ENCODE measurements around the gene C1QTNF6. TPM values are rescaled to one million over a fixed set of nuclear protein-coding genes. Genes with fewer than 3 reads are reported as not detected.

Gene C1QTNF6
- total and polyA plus RNA-seq, 10 of the 15 experiments (the other 5 are each of a cell fraction or from before 2014, with no cell fraction given), result 0.16 to 4.1 (median 1.3) TPM

- peak; percentile 35; the same call in 1 of the 2 replicates for TF ChIP-seq ZNF687 (IDR thresholded peaks at IDR 0.05)
- TF ChIP-seq EGR1 (IDR thresholded peaks at IDR 0.05; ENCODE audit: borderline replicate concordance in 1 of 2, low read depth in 2 of 2, low read length in 2 of 2), result 0 out of 3 replicates have a peak, but pooled peaks of 1 of the 2 experiments have one; percentile 3
- 0 out of 2 replicates have a peak, but pooled peaks have one; percentile 6 for TF ChIP-seq MTA2 (IDR thresholded peaks at IDR 0.05; ENCODE audit: low read depth)
- no peak for TF ChIP-seq SIN3A (IDR thresholded peaks at IDR 0.05; ENCODE audit: low read depth, low read length)
- TF ChIP-seq RAD51 (IDR thresholded peaks at IDR 0.05), result no peak
- TF ChIP-seq NFIC (IDR thresholded peaks at IDR 0.05; ENCODE audit: low read depth, low read length), result no peak
- TF ChIP-seq CTCF (IDR thresholded peaks at IDR 0.05 in 2 of 3, conservative IDR thresholded peaks at IDR 0.05 in 1 of 3; ENCODE audit: control insufficient read depth in 2 of 3, extremely low read depth in 1 of 3, insufficient read depth in 1 of 3, low read depth in 3 of 3, low read length in 3 of 3), result peak; percentile 67 to 89 (median 80)
- 0 out of 2 replicates have a peak, but pooled peaks have one; percentile 20 for TF ChIP-seq ZNF24 (IDR thresholded peaks at IDR 0.05)
- TF ChIP-seq TCF12 (IDR thresholded peaks at IDR 0.05; ENCODE audit: low read depth, low read length), result 0 out of 2 replicates have a peak, but pooled peaks have one; percentile 33
- no peak for TF ChIP-seq ATF7 (IDR thresholded peaks at IDR 0.05; ENCODE audit: low read depth)
- TF ChIP-seq KAT2A (conservative IDR thresholded peaks at IDR 0.05; ENCODE audit: control insufficient read depth, low read depth, low read length), result no peak
- no peak for TF ChIP-seq HDGF (IDR thresholded peaks at IDR 0.05)
- TF ChIP-seq SMARCA5 (IDR thresholded peaks at IDR 0.05), result peak; percentile 21; the same call in 1 of the 2 replicates
- TF ChIP-seq RAD21 (IDR thresholded peaks at IDR 0.05; ENCODE audit: insufficient read depth, low read depth, low read length), result peak; percentile 78
- TF ChIP-seq MLLT1 (IDR thresholded peaks at IDR 0.05), result 0 out of 2 replicates have a peak, but pooled peaks have one; percentile 17
- no peak for TF ChIP-seq JUND (IDR thresholded peaks at IDR 0.05; ENCODE audit: low read depth, low read length)
- TF ChIP-seq SMAD1 (IDR thresholded peaks at IDR 0.05; ENCODE audit: low read depth, partially characterized antibody), result no peak
- 0 out of 2 replicates have a peak, but pooled peaks have one; percentile 32 for TF ChIP-seq YY1 (IDR thresholded peaks at IDR 0.05; ENCODE audit: low read depth, low read length)
Measured at GRCh38 chr22:37198258-37199102, 10.4 kb upstream of the C1QTNF6 start (continued).

Measured in GM12878 (cell line).